Neural cell (in vitro differentiated cells): ENCODE results near the gene BRK1.

Experiments
- CTCF ChIP-seq: fragments of 450-650 bp; IDR thresholded peaks from 2 replicates; pipeline ENCODE4 v1.5.1; 2014; ENCODE audit warnings: antibody characterized with exemption, mild to moderate bottlenecking, moderate library complexity; ENCODE audit not compliant: poor library complexity, severe bottlenecking
- EP300 ChIP-seq: fragments of 450-650 bp; conservative IDR thresholded peaks from 2 replicates; pipeline ENCODE4 v1.6.1; 2014; ENCODE audit warnings: antibody characterized with exemption, mild to moderate bottlenecking, moderate library complexity; ENCODE audit not compliant: poor library complexity, severe bottlenecking
- EZH2 ChIP-seq: fragments of 200-600, 300-800 bp; shearing (Covaris generic), sonication (generic); IDR thresholded peaks from 2 replicates; pipeline ENCODE4 v1.6.1; 2014; ENCODE audit warnings: antibody characterized with exemption, low read length, borderline replicate concordance, mild to moderate bottlenecking; ENCODE audit not compliant: insufficient read depth, poor library complexity, severe bottlenecking
- MXI1 ChIP-seq: fragments of 450-650 bp; conservative IDR thresholded peaks from 2 replicates; pipeline ENCODE4 v1.6.1; 2014; ENCODE audit warnings: antibody characterized with exemption, mild to moderate bottlenecking; ENCODE audit not compliant: poor library complexity, severe bottlenecking
- POLR2AphosphoS5 ChIP-seq: IDR thresholded peaks from 2 replicates; pipeline ENCODE4 v1.6.1; 2012
- RAD21 ChIP-seq: fragments of 450-650 bp; conservative IDR thresholded peaks from 2 replicates; pipeline ENCODE4 v1.6.1; 2014; ENCODE audit warnings: antibody characterized with exemption, mild to moderate bottlenecking, moderate library complexity
- REST ChIP-seq: IDR thresholded peaks from 2 replicates; pipeline ENCODE4 v1.6.1; 2012; ENCODE audit warnings: borderline replicate concordance
- TAF1 ChIP-seq: IDR thresholded peaks from 2 replicates; pipeline ENCODE4 v1.6.1; 2012; ENCODE audit warnings: low read depth

- TF ChIP-seq POLR2AphosphoS5 (no peak), EZH2 (no peak), CTCF (no peak), EP300 (no peak), TAF1 (no peak), RAD21 (no peak), REST (no peak), MXI1 (no peak)
Measured at GRCh38 chr3:10154335-10155122, 39.1 kb downstream of the BRK1 start.
